Activated T-cell treated with anti-CD3 and anti-CD28 coated beads, Interleukin-2, amount 50 U/mL, for 24 hours (primary cell): ENCODE results near the gene ATP8A1.
"Not testable (repeated sequence)": the region's sequence is repeated elsewhere in the genome, so short reads cannot be mapped to it uniquely, and the experiment has no call there.

ENCODE experiments used
- DNase-seq: peaks from one replicate; pipeline ENCODE4 v3.0.0-alpha.2; 2020
- H3K27ac Mint-ChIP-seq: 2 replicates; pipeline ENCODE4 v1.8.0; 2020; ENCODE audit warnings: mild to moderate bottlenecking, mixed read lengths
- H3K27me3 Mint-ChIP-seq: 2 replicates; pipeline ENCODE4 v1.8.0; 2020; ENCODE audit warnings: mixed read lengths
- H3K36me3 Mint-ChIP-seq: 2 replicates; pipeline ENCODE4 v1.8.0; 2020; ENCODE audit warnings: low read depth, mixed read lengths
- H3K4me1 Mint-ChIP-seq: 2 replicates; pipeline ENCODE4 v1.8.0; 2020; ENCODE audit warnings: low read depth, mixed read lengths
- H3K4me3 Mint-ChIP-seq: 2 replicates; pipeline ENCODE4 v1.8.0; 2020; ENCODE audit warnings: mild to moderate bottlenecking, moderate library complexity, mixed read lengths
- H3K9me3 Mint-ChIP-seq: 2 replicates; pipeline ENCODE4 v1.8.0; 2020; ENCODE audit warnings: mixed read lengths

The ATP8A1 gene

DNA sequence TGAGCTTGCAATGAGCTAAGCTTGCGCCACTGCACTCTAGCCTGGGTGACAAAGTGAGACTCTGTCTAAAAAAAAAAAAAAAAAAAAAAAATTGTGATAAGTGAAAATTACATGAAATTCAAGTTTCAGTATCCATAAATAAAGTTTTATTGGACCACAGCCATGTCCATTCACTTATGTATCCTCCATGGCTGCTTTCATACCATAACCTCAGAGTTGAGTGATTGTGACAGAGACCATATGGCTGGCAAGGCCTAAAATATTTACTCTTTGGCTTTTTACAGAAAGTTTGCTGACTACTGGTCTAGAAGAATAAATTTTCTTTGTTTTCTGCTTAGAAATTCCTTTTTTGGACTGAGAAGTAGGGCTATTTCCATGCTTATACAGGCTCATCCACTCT is 271.4 kb downstream of the ATP8A1 start:
- Mint-ChIP-seq H3K9me3 (no peaks in the 10 kb centered on the region), H3K27me3 (peaks cover 13% of the 10 kb centered on the region), H3K4me3 (no peak overlapping the region), H3K4me1 (no peaks in the 10 kb centered on the region), H3K36me3 (no peaks in the 10 kb centered on the region), H3K27ac (no peak overlapping the region)
- DNase-seq = no peak

DNA sequence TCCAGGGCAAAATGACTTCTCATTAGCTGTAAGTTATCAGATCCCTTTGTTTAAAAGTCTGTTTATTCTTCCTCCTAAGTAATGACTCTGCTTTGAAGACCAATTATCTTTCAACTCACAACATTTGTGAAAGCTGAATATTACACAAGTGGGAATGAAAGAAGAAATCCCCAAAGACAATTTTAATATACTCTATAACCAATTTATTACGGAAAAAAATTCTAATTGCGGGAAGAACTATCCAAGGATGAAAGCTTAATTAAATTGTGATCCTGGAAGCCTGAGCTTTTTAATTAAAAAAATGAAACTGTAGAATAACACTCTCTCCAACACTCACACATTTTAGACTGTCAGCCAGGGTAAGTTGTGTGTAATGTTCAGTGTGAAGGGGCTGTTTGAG is 275.2 kb downstream of the ATP8A1 start:
- Mint-ChIP-seq H3K4me3 (no peak overlapping the region), H3K27me3 (peaks cover 23% of the 10 kb centered on the region), H3K27ac (no peak overlapping the region), H3K4me1 (no peaks in the 10 kb centered on the region), H3K36me3 (no peaks in the 10 kb centered on the region), H3K9me3 (no peaks in the 10 kb centered on the region)
- no peak for DNase-seq

DNA sequence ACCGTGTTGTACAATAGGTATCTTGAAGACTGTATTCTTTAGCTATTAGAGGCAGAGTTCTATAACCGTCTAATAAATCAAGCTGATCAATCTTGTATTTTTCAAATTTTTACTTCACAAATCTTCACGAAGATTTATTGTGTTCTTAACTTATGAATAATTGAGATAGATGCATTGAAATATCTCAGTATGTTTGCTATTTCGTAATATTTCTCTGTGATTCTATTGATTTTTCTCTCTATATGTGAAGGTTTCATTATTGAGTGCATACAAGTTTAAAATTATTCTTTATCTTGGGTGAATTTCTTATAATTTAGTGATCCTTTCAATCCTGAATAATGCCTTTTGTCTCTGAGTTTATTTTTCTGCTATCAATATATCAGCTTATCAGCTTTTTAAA is 279.4 kb downstream of the ATP8A1 start:
- H3K27ac Mint-ChIP-seq = no peak overlapping the region
- no peaks in the 10 kb centered on the region for H3K9me3 Mint-ChIP-seq
- DNase-seq = no peak
- H3K4me3 Mint-ChIP-seq = no peak overlapping the region
- H3K27me3 Mint-ChIP-seq = peaks cover 34% of the 10 kb centered on the region
- no peaks in the 10 kb centered on the region for H3K4me1 Mint-ChIP-seq
- H3K36me3 Mint-ChIP-seq = no peaks in the 10 kb centered on the region

DNA sequence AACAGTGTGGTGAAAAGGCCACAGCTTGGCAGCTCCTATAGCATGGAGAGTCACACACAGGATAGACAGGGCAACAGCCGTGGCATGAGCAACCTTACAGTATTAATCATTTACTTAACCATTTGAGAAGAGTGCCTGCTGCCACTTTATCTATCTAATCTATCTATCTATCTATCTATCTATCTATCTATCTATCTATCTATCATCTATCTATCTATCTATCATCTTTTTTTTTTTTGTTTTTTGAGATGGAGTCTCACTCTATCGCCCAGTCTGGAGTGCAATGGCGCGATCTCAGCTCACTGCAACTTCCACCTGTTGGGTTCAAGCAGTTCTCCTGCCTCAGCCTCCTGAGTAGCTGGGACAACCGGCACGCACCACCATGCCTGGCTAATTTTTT is 284.6 kb downstream of the ATP8A1 start:
- H3K4me3 Mint-ChIP-seq, H3K27ac Mint-ChIP-seq: not testable (repeated sequence)

DNA sequence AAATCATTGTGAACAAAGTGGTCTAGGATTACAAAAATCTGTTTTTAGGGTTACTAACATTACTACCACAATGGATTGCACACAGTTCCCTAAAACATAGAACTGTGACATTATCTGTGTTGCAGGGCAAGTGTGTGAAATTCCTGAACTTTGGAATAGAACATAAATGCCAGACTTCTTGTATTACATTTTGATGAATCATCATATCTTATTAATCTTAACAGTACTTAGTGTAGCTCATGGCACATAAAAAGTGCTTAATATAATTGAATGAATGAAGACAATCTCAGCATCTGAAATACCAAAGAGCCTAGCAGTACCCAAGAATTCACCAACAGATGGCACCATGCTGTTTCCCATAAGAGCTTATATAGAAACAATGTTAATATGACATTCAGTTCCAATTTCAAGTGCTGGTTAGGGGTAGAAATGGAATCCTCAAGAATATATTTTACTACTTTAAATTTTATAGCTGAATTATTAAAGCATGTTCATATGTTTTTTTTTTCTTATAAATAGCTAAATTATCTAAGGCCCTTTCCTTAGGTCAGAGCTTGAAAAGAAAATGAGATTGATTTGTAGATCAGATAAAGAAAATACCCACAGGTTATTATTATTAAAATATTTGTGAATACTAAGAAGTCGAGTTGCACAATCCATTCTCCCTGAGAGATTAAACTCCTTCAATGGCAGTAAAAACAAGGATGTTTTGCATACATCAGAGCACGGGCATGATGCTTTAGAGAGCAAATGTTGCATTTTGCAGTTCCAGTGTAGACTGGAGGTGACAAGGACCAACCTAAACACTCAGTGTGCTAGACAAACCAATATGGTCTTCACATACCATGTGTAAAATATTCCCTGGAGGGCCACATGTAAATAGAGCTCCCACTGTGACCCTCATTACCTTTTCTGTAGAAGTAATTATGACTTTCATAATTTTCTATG is 285.3 kb downstream of the ATP8A1 start:
- no peak overlapping the region for H3K4me3 Mint-ChIP-seq
- peaks cover 23% of the 10 kb centered on the region for H3K27me3 Mint-ChIP-seq
- DNase-seq = no peak
- H3K36me3 Mint-ChIP-seq = no peaks in the 10 kb centered on the region
- H3K9me3 Mint-ChIP-seq = no peaks in the 10 kb centered on the region
- no peak overlapping the region for H3K27ac Mint-ChIP-seq
- H3K4me1 Mint-ChIP-seq = no peaks in the 10 kb centered on the region

More for the DNA sequence above, 284.6 kb downstream of the ATP8A1 start:
- H3K4me1 Mint-ChIP-seq, H3K36me3 Mint-ChIP-seq, H3K9me3 Mint-ChIP-seq, DNase-seq: not testable (repeated sequence)
- H3K27me3 Mint-ChIP-seq = peaks cover 22% of the 10 kb centered on the region

DNA sequence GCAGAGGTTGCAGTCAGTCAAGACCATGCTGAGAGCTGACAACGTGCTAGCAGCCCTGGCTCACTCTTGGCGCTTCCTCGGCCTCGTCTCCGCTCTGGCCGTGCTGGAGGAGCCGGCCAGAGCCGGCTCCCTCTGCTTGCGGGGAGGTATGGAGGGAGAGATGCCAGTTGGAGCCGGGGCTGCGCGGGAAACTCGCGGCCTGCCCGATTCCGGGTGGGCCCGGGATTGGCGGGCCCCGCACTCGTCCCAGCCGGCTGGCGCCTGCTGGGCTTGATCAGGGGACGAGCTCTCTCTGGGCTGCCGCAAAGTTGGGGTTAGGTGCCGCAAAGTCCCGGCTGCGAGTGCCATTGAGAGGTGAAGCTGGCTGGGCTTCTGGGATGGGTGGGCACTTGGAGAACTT is 287.4 kb downstream of the ATP8A1 start:
- Mint-ChIP-seq H3K4me1 (no peaks in the 10 kb centered on the region), H3K27ac (no peak overlapping the region), H3K36me3 (no peaks in the 10 kb centered on the region), H3K27me3 (peaks cover 18% of the 10 kb centered on the region), H3K4me3 (no peak overlapping the region), H3K9me3 (no peaks in the 10 kb centered on the region)
- DNase-seq = no peak

DNA sequence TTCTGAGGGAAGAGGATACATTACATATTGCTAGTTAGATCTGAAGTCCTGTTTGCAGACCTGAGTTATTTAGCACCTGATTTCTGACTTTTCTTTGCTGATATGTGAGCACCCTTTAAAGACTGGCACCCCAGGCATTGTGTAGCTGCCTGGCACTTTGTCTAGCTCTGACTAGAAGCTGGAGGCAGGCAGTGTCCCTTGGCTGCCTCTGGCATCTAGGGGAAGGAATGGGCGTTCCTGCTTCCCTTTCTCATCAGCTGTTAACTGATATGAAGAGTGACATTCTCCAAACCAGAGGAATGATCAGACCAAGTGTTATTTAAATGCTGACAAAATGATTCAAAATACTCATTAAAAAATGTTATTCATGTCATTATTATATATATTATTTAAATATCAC is 289.9 kb downstream of the ATP8A1 start:
- H3K4me3 Mint-ChIP-seq = no peak overlapping the region
- no peaks in the 10 kb centered on the region for H3K4me1 Mint-ChIP-seq
- DNase-seq = no peak
- no peak overlapping the region for H3K27ac Mint-ChIP-seq
- H3K9me3 Mint-ChIP-seq = no peaks in the 10 kb centered on the region
- H3K36me3 Mint-ChIP-seq = no peaks in the 10 kb centered on the region
- H3K27me3 Mint-ChIP-seq = peaks cover 15% of the 10 kb centered on the region

DNA sequence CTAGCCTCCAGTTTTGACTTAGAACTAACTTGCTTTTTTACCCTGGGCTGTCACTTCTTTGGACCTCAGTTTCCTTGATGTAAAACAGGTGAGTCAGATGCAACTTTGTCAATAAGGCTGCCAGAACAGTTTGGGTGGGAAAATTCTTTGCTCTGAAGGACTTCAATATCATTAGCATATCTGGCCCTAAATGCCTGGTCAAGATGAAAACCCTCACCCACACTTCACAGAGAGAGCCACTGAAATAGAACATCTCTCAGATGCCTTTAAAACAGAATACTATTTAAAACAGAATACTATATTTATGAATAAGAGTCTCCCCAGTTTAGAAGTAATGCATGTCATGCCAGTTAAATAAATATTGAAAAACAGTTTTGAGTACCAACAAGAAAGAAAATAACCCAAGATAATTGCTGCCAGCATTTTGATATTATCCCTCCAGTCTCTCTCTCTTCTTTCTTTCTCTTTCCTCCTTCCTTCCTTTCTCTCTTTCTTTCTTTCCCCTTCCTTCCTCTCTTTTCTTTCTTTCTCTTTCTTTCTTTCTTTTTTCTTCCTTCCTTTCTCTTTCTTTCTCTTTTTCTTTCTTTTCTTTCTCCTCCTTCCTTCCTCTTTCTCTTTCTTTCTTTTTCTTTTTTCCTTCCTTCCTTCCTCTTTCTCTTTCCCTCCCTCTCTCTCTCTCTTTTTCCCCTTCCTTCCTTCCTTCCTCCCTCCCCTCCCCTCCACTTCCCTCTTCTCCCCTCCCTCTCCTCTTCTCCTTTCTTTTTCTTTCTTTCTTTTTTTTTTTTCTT is 292.4 kb downstream of the ATP8A1 start:
- Mint-ChIP-seq H3K27ac (no peak overlapping the region), H3K9me3 (no peaks in the 10 kb centered on the region), H3K27me3 (peaks cover 17% of the 10 kb centered on the region), H3K4me3 (no peak overlapping the region), H3K4me1 (no peaks in the 10 kb centered on the region), H3K36me3 (no peaks in the 10 kb centered on the region)
- no peak for DNase-seq

DNA sequence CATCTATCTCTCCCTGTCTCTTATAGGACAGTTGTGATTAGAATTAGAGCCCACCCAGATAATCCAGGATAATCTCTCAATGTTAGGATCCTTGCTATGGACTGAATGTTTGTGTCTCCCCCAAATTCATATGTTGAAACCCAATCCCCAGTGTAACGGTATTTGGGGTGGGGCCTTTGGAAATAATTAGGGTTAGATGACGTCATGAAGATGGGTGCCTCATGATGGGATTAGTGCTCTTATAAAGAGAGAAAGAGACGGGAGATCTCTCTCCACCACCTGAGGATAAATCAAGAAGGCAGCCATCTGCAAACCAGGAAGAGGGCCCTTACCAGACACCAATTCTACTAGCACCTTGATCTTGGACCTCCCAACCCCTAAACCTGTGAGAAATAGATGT is 293.3 kb downstream of the ATP8A1 start:
- Mint-ChIP-seq H3K4me1 (no peaks in the 10 kb centered on the region), H3K4me3 (no peak overlapping the region), H3K9me3 (no peaks in the 10 kb centered on the region), H3K27ac (no peak overlapping the region), H3K27me3 (peaks cover 21% of the 10 kb centered on the region), H3K36me3 (no peaks in the 10 kb centered on the region)
- DNase-seq = no peak

DNA sequence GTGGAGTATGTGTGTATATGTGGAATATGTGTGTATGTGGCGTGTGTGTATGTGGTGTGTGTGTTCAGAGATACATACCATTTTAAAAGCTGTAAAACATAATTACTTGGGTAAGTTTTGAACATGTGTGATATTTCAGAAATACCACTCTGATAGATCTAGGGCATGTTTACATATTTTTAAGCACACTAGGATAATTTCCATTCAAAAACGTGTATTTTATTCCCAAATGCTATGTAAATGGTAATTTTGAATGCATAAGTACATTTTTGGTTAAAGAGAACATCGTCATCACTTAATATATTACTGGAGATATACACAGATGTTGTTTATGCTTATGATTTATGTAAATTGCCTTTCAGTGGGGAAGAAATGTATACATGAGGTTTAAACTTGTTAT is 294.3 kb downstream of the ATP8A1 start:
- no peaks in the 10 kb centered on the region for H3K36me3 Mint-ChIP-seq
- no peaks in the 10 kb centered on the region for H3K4me1 Mint-ChIP-seq
- peaks cover 25% of the 10 kb centered on the region for H3K27me3 Mint-ChIP-seq
- DNase-seq = no peak
- no peak overlapping the region for H3K4me3 Mint-ChIP-seq
- H3K27ac Mint-ChIP-seq = no peak overlapping the region
- no peaks in the 10 kb centered on the region for H3K9me3 Mint-ChIP-seq

DNA sequence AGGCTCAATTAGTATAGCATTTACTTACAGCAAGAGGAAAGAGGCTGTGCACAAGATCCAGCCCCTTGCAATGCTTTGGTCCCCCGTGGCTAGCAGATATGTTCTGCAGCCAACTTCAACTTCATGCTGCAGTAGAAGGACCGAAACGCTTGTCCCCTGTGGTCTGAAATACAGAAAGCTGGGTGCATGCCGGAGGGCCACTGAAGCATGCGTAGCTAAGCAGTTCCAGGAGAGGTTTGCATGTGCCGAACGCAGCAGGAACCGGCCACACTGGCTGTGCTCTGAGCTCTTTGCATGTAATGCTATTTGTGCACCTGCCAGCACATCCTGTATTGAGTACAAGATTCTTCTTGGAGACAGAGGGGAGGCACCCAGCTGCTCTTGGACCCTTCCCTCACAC is 295.4 kb downstream of the ATP8A1 start:
- H3K27ac Mint-ChIP-seq = no peak overlapping the region
- peaks cover 2% of the 10 kb centered on the region for H3K4me1 Mint-ChIP-seq
- H3K9me3 Mint-ChIP-seq = no peaks in the 10 kb centered on the region
- H3K4me3 Mint-ChIP-seq = no peak overlapping the region
- H3K27me3 Mint-ChIP-seq = peaks cover 24% of the 10 kb centered on the region
- no peak for DNase-seq
- H3K36me3 Mint-ChIP-seq = no peaks in the 10 kb centered on the region

DNA sequence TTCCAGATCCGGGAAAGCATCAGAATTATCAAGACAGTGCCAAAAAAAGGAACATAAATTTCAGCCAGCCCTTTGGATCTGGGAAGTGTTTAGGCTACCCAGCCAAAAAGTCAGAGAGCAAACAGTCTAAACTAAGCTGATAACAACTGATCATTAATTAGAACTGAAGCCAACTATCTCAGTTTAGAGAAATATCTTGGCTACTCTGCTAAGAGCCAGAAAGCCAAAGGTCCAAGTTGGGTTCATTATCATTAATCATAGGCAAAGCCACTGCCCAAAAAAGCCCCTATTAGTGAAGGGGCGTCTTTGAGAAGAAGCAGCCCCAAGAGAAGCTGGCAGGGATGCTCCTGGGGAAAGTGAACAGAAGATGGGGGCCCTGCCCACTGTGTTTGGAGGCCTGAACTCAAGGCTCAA is 296.6 kb downstream of the ATP8A1 start:
- H3K27ac Mint-ChIP-seq = no peak overlapping the region
- no peaks in the 10 kb centered on the region for H3K9me3 Mint-ChIP-seq
- H3K36me3 Mint-ChIP-seq = no peaks in the 10 kb centered on the region
- H3K4me3 Mint-ChIP-seq = no peak overlapping the region
- H3K4me1 Mint-ChIP-seq = peaks cover 2% of the 10 kb centered on the region
- DNase-seq = no peak
- H3K27me3 Mint-ChIP-seq = peaks cover 36% of the 10 kb centered on the region

DNA sequence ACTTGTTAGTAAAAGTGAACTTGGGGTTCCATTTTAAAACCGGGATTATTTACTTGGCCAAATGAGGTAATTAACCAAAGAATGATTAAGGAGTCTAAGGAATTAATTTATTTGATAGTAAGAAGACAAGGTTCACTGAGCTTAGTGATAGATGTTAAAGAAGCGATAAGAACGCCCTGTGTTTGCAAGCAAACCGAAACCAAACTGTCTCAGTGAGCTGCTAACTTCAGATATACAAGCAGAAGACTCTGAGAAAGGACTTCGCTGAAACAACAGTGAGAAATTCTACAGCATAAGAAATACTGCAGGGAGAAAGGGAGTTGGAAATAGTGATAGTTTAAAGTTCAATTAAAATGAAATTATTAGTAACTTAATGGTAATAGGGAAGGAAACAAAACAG is 297.2 kb downstream of the ATP8A1 start:
- DNase-seq = no peak
- H3K27ac Mint-ChIP-seq = no peak overlapping the region

More for the DNA sequence above, 297.2 kb downstream of the ATP8A1 start:
- Mint-ChIP-seq H3K9me3 (no peaks in the 10 kb centered on the region), H3K36me3 (no peaks in the 10 kb centered on the region), H3K4me3 (no peak overlapping the region), H3K4me1 (peaks cover 2% of the 10 kb centered on the region), H3K27me3 (peaks cover 40% of the 10 kb centered on the region)
